Left ventricle myocardium inferior (tissue), 1 donor: ENCODE results near the gene COBL. TPM values are rescaled to one million over a fixed set of nuclear protein-coding genes. Genes with fewer than 3 reads are reported as not detected.

Experiments used
- DNase-seq: peaks from one replicate; pipeline ENCODE4 v3.0.0-alpha.2; 2020
- H3K27ac ChIP-seq: fragments of 200-600 bp; replicated peaks from 2 replicates; pipeline ENCODE4 v1.8.0; 2021
- H3K27me3 ChIP-seq: fragments of 200-600 bp; 2 replicates; pipeline ENCODE4 v1.8.0; 2021; ENCODE audit warnings: low read depth
- H3K36me3 ChIP-seq: fragments of 200-600 bp; 2 replicates; pipeline ENCODE4 v1.8.0; 2021
- H3K4me1 ChIP-seq: fragments of 200-600 bp; 2 replicates; pipeline ENCODE4 v1.8.0; 2021
- H3K4me3 ChIP-seq: fragments of 200-600 bp; 2 replicates; pipeline ENCODE4 v1.8.0; 2021; ENCODE audit warnings: mild to moderate bottlenecking, moderate library complexity
- H3K9me3 ChIP-seq: fragments of 200-600 bp; replicated peaks from 2 replicates; pipeline ENCODE4 v1.8.0; 2021
- CTCF ChIP-seq: fragments of 200-600 bp; IDR thresholded peaks from 2 replicates; pipeline ENCODE4 v1.8.0; 2021; ENCODE audit warnings: antibody characterized with exemption, mild to moderate bottlenecking, borderline replicate concordance
- intact Hi-C: fragments of 100-400 bp; cut with micrococcal nuclease; formaldehyde crosslinking; loops from one replicate; pipeline ENCODE4 v1.11.0; 2022
- total RNA-seq: library from RNA; stranded (reverse); fragmentation: NEBNext Ultra II Directional; extraction: Animal tissue kit (Norgen Biotek cat#: 25700); gene quantifications from one replicate; pipeline ENCODE4 v1.2.1, GENCODE V29; 2021
- donor health status: DM: no; HTN: yes; CAD: no; lungs with severe emphysema.

The COBL gene
- total RNA-seq, 1 donor from 2014 or later, result 77.1 TPM

- Histone ChIP-seq H3K27me3 (no peaks in the 10 kb centered on the region), H3K36me3 (no peaks in the 10 kb centered on the region), H3K4me1 (peaks cover 45% of the 10 kb centered on the region), H3K9me3 (no peaks in the 10 kb centered on the region), H3K4me3 (no peak overlapping the region), H3K27ac (peak overlapping the region; percentile 65)
- no peak for TF ChIP-seq CTCF
- no peak for DNase-seq
- intact Hi-C loops, result loop anchor here (10.0 kb wide), 1 partner anchor 109 kb away; no protein-coding TSS in a partner anchor
Measured at GRCh38 chr7:51255536-51256208, 60.9 kb downstream of the COBL start.

- H3K4me1 ChIP-seq, result peaks cover 45% of the 10 kb centered on the region
- H3K4me3 ChIP-seq, result no peak overlapping the region
- no peak for TF ChIP-seq CTCF
- H3K27me3 ChIP-seq, result no peaks in the 10 kb centered on the region
- no peaks in the 10 kb centered on the region for H3K9me3 ChIP-seq
- H3K27ac ChIP-seq, result peak overlapping the region; percentile 65
- DNase-seq, result no peak
- H3K36me3 ChIP-seq, result no peaks in the 10 kb centered on the region
- intact Hi-C loops, result loop anchor here (10.0 kb wide), 1 partner anchor 110 kb away; no protein-coding TSS in a partner anchor
Measured at GRCh38 chr7:51255036-51255435, 61.6 kb downstream of the COBL start.

GRCh38 chr7:51253157-51253556, 63.5 kb downstream of the COBL start:
- Histone ChIP-seq H3K27ac (no peak overlapping the region), H3K27me3 (no peaks in the 10 kb centered on the region), H3K36me3 (no peaks in the 10 kb centered on the region), H3K4me3 (no peak overlapping the region), H3K4me1 (peaks cover 48% of the 10 kb centered on the region), H3K9me3 (no peaks in the 10 kb centered on the region)
- intact Hi-C loops, result loop anchor here (10.0 kb wide), 1 partner anchor 112 kb away; no protein-coding TSS in a partner anchor
- no peak for DNase-seq
- peak; percentile 31 for TF ChIP-seq CTCF

GRCh38 chr7:51251290-51251689, 65.3 kb downstream of the COBL start:
- no peaks in the 10 kb centered on the region for H3K36me3 ChIP-seq
- intact Hi-C loops, result loop anchor here (10.0 kb wide), 1 partner anchor 114 kb away; no protein-coding TSS in a partner anchor
- H3K27me3 ChIP-seq, result no peaks in the 10 kb centered on the region
- DNase-seq, result no peak
- peaks cover 48% of the 10 kb centered on the region for H3K4me1 ChIP-seq
- H3K9me3 ChIP-seq, result no peaks in the 10 kb centered on the region
- no peak overlapping the region for H3K4me3 ChIP-seq
- H3K27ac ChIP-seq, result peak overlapping the region; percentile 27
- no peak for TF ChIP-seq CTCF

- peaks cover 47% of the 10 kb centered on the region for H3K4me1 ChIP-seq
- H3K4me3 ChIP-seq, result no peak overlapping the region
- no peak for DNase-seq
- H3K9me3 ChIP-seq, result no peaks in the 10 kb centered on the region
- H3K36me3 ChIP-seq, result no peaks in the 10 kb centered on the region
- TF ChIP-seq CTCF, result no peak
- intact Hi-C loops, result loop anchor here (10.0 kb wide), 1 partner anchor 114 kb away; no protein-coding TSS in a partner anchor
- no peak overlapping the region for H3K27ac ChIP-seq
- no peaks in the 10 kb centered on the region for H3K27me3 ChIP-seq
Measured at GRCh38 chr7:51250512-51250911, 66.1 kb downstream of the COBL start.
